ENCODE data around the gene CERT1.

The CERT1 gene

GRCh38 chr5:75367401-75367800 lies 144.0 kb downstream of the CERT1 start:
- H3K9me3 Mint-ChIP-seq = no peaks in the 10 kb centered on the region
- peaks cover 9% of the 10 kb centered on the region for H3K4me1 Mint-ChIP-seq
- peaks cover 5% of the 10 kb centered on the region for H3K36me3 Mint-ChIP-seq (ENCODE audit: low read depth)
- no peak overlapping the region for H3K27ac Mint-ChIP-seq
- TF ChIP-seq CTCF (IDR thresholded peaks at IDR 0.05; ENCODE audit: unreplicated experiment in 3 of 3) = no peak
- no peaks in the 10 kb centered on the region for H3K27me3 Mint-ChIP-seq (ENCODE audit: low read depth)
- H3K4me3 Mint-ChIP-seq = no peak overlapping the region

- H3K27ac Mint-ChIP-seq = no peak overlapping the region
- H3K27me3 Mint-ChIP-seq (ENCODE audit: low read depth) = no peaks in the 10 kb centered on the region
- H3K4me1 Mint-ChIP-seq = peaks cover 9% of the 10 kb centered on the region
- H3K4me3 Mint-ChIP-seq = no peak overlapping the region
- no peaks in the 10 kb centered on the region for H3K9me3 Mint-ChIP-seq
- peaks cover 10% of the 10 kb centered on the region for H3K36me3 Mint-ChIP-seq (ENCODE audit: low read depth)
- TF ChIP-seq CTCF (IDR thresholded peaks at IDR 0.05; ENCODE audit: unreplicated experiment in 3 of 3) = no peak
These were observed 144.6 kb downstream of the CERT1 start for GRCh38 chr5:75366787-75367186.

GRCh38 chr5:75365740-75366139 lies 145.7 kb downstream of the CERT1 start:
- peaks cover 15% of the 10 kb centered on the region for H3K36me3 Mint-ChIP-seq (ENCODE audit: low read depth)
- TF ChIP-seq CTCF (IDR thresholded peaks at IDR 0.05; ENCODE audit: unreplicated experiment in 3 of 3) = no peak
- H3K27me3 Mint-ChIP-seq (ENCODE audit: low read depth) = no peaks in the 10 kb centered on the region
- no peak overlapping the region for H3K27ac Mint-ChIP-seq
- peaks cover 9% of the 10 kb centered on the region for H3K4me1 Mint-ChIP-seq
- no peaks in the 10 kb centered on the region for H3K9me3 Mint-ChIP-seq
- no peak overlapping the region for H3K4me3 Mint-ChIP-seq

GRCh38 chr5:75364571-75365280 lies 146.7 kb downstream of the CERT1 start:
- Mint-ChIP-seq H3K4me3 (no peak overlapping the region), H3K9me3 (no peaks in the 10 kb centered on the region), H3K36me3 (ENCODE audit: low read depth) (peaks cover 23% of the 10 kb centered on the region), H3K27me3 (ENCODE audit: low read depth) (no peaks in the 10 kb centered on the region), H3K4me1 (peaks cover 9% of the 10 kb centered on the region), H3K27ac (peak overlapping the region in 2 of 3 experiments; percentile 12 to 40)
- no peak for TF ChIP-seq CTCF (IDR thresholded peaks at IDR 0.05; ENCODE audit: unreplicated experiment in 3 of 3)

GRCh38 chr5:75363726-75364495 lies 147.5 kb downstream of the CERT1 start:
- no peak for TF ChIP-seq CTCF (IDR thresholded peaks at IDR 0.05; ENCODE audit: unreplicated experiment in 3 of 3)
- peak overlapping the region in 2 of 3 experiments; percentile 12 to 40 for H3K27ac Mint-ChIP-seq
- no peaks in the 10 kb centered on the region for H3K27me3 Mint-ChIP-seq (ENCODE audit: low read depth)
- peaks cover 9% of the 10 kb centered on the region for H3K4me1 Mint-ChIP-seq
- no peaks in the 10 kb centered on the region for H3K9me3 Mint-ChIP-seq
- H3K4me3 Mint-ChIP-seq = no peak overlapping the region
- H3K36me3 Mint-ChIP-seq (ENCODE audit: low read depth) = peaks cover 26% of the 10 kb centered on the region
